OCI-M2 (cell line): ENCODE data around the gene SMIM41.

Experiments
- DNase-seq: peaks from one replicate; lab custom pipeline; 2025; ENCODE audit not compliant: unreplicated experiment; lab: John Stamatoyannopoulos, UW

SMIM41 gene

DNA sequence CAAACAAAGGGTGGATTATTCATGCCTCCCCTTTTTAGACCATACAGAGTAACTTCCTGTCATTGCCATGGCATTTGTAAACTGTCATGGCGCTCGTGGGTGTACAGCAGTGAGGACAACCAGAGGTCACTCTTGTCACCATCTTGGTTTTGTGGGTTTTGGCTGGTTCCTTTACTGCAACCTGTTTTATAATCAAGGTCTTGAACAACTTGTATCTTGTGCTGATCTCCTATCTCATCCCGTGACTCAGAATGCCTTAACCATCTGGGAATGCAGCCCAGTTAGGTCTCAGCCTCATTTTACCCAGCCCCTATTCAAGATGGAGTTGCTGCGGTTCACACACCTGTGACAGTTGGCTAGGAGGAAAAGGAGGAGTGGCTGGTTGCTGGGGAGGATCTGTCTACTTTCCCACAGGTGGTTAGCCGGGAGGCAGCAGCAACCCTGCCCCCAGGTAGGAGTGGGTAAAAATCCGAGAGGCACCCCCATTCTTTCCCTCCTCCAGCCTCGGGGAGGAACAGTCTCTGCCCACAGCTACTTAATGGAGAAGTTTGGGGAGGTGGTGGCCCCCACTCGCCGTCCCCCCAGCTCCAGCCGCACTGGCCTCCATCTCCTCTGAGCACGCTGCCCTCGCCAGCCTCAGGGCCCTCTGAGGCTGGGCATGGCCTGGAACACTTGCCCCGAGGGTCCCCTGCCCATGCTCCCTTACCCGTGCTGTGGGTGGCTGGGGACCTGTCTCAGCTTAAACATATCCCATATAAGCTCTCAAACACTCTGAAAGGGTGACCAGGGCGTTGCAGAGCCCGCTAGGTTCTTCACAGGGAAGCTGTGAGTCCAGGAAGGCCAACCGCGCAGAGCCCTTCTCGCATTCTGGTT is 41.7 kb downstream of the SMIM41 start:
- DNase-seq = no peak

GRCh38 chr12:52121824-52122539 is 42.5 kb downstream of the SMIM41 start:
- DNase-seq = no peak

DNA sequence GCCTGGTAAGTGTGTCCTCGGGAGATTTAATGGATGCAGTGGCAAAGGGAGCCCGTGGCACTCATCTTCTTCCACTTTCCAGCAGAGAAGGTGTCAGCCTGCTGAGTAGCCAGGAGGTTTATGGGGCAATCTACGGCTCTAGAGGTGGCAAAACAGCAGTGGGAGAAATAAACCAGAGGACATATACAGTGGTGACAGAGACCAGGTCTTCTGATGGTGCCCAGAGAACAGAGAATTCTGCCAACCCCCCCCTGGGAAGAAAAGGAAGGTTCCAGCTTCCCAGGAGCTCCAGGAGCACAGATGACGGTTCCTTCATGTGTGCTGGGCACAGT is 43.0 kb downstream of the SMIM41 start:
- no peak for DNase-seq

DNA sequence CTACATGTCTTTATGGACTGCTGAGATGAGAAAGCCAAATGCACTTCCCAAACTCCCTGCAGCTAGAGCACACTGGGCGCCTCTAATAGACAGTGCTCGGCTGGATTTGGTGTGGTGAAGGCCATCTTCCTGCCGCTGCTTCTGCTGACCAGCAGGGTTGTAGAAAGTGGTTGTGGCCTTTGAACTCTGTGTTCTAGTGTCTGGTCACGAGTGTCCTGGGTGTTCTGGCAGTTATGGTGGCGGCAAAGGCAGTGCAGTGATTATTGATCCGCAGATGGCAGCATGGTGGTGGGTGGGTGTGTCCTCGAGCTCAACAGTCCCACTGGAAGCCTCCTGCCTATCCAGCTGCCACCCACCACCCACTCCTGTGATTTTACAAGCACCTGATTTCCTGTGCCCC is 43.4 kb downstream of the SMIM41 start:
- DNase-seq = no peak

DNA sequence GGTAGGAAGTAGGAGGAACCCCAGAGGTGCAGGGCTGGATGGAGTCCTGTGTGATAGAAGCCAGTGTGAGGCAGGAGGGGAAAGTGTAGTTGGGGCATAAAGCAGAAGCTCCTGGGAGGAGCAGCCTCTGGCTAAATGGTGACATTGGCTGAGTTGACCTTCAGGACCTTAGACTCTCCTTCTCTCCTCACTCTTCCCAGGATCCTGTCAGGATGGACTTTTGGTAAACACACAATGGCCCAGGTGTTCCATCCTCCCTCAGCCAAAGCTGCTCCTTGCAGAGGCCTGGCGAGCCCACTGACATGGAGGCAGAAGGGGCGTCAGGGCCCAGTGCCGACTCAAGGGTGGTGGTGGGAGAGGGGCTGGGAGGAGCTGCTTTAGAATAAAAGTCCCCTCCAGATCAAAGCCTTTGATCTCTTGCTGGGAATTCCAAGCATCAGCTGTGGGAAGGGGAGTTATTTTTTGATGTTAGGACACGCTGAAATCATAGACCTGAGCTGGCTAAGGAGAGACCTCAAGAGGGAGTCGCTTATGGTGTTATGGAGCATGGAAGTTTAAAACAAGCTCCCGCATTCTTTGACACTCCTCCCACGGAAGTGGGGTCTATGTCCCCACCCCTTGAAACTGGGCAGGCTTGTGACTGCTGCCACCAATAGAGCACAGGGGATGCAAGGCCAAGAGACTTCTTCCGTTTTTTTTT is 44.1 kb downstream of the SMIM41 start:
- DNase-seq = no peak

DNA sequence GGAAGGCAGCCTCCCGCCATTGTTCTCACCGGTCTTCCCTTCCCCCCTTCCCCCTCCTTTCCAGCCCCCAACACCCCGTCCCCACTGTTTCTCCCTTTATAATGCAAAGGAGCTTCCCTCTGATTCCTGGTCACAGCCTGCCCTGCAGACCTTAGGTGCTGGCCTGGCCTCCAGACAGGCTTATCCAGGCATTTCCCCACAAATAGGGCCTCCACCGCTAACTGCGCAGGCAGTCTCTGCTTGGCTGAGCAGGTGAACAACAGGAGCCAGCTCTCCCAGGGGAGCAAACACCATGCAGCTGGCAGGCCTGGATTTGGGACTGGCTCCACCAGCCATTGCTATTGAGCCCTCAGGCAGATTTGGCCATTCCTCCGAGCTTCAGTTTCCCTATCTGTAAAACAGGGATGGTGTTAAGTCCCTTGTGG is 46.0 kb downstream of the SMIM41 start:
- no peak for DNase-seq

DNA sequence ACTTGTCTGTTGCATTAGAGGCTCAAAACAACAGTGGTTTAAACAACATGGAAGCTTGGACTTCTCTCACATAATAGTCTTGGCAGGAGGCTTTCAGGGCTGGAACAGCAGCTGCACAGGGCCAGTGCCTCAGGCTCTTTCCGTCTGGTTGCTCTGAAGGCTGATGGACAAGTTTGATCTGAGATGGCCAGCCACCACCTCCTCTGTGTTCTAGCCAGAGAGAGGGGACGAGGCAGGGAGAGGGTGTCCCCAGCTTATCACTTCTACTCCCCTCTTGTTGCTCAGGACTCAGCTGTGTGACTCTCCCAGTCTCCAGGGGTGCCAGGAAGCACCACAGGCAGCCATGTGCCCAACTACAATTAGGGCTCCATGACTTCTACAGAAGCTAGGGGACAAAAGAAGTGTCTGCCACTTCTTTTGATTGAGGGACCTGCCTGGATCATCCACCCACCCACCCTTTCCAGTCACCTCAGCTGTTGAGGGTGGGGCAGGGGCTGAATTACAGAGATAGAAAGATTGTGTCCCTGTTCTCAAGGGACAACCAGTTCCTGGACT is 46.6 kb downstream of the SMIM41 start:
- DNase-seq = no peak

- DNase-seq = no peak
Observed at GRCh38 chr12:52126605-52127578, 47.4 kb downstream of the SMIM41 start.

DNA sequence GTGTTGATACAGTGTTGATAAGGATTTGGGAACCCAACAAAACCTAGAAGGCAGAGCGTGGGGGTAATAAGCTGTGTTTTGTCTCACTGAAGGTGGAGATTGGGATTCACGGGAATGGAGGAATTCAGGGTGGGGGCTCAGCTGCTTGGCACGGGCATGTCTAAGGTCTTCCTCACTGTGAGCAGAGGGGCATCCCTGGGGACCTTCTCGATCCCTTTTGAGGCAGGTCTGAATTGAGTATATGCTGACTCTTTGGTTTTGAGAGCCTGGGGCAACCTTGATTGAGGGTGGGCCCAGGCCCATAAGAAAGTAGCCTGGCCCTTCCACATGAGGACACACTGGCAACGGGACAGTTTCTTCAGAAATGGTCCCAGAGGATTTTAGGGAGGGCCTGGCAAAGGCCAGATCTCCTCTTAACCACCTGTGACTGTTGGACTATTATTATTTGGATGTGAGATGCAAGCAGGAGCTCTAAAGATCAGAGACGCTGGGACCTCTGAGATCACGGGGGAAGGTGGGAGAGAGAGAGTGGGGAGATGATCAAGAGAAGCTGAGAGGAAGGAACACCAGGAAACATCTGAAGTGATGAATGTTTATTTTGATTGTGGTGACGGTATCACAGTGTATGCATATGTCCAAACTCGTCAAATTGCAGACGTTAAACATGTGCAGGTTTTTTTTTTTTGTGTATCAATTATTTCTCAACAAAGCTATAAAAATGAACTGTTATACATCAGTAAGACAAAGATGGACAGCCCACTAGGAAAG is 48.4 kb downstream of the SMIM41 start:
- DNase-seq = no peak

DNA sequence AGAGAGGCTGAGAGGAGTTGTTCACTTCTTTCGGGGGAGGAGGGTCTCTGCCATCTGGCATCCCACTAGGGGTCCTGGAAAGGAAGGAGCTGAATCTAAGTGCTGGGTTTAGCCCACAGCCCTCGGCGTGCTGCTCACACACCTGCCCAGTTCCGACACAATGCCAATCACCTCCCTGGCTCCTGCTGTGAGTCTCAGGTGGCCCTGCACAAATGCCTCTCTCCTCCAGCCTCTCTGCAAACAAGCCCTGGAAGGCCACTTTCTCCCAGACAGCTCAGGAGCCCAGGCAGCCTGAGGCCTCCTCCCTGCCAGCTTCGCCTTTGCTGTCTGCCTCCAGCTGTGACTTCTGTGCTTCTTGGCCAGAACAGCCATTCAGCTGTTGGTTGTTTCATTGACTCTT is 51.2 kb downstream of the SMIM41 start:
- no peak for DNase-seq

DNA sequence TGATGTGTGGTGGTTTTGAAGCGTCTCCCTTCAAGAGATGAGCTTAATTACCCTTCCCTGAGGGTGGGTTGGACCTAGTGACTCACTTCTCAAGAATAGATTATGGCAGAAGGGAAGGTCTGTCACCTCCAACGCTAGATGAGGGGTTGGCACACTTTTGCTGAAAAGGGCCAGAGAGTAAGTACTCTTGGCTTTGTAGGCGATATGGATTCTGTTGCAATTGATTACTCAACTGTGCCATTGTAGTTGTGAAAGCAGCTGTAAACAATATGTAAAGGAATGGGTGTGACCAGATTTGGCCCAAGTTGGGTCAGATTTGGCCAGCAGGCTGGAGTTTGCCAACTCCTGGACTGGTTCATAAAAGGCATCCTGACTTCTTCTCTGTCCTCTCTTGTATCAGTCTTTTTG is 53.3 kb downstream of the SMIM41 start:
- DNase-seq = no peak

DNA sequence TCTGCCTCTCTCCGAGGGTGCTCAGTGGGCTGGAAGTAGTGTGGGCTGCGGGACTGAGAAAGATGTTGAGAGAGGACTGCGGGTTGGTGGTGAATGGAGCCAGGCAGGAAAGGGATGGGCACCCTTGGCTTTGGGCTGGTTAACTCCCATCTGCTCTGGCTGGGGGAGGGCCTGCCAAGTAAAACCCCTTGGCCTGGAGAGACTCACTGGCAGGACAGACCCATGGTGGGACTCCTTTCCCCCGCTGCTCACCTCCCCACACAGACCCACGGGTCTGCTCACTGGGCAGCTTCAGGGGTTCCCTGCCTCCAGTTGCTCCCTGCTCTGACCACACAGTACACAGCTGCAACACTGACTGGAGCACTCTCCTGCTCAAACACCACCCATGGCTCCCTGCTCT is 58.2 kb downstream of the SMIM41 start:
- no peak for DNase-seq

- no peak for DNase-seq
Observed at GRCh38 chr12:52139147-52139546, 59.6 kb downstream of the SMIM41 start.

- no peak for DNase-seq
Observed at GRCh38 chr12:52139579-52140062, 60.1 kb downstream of the SMIM41 start.

DNA sequence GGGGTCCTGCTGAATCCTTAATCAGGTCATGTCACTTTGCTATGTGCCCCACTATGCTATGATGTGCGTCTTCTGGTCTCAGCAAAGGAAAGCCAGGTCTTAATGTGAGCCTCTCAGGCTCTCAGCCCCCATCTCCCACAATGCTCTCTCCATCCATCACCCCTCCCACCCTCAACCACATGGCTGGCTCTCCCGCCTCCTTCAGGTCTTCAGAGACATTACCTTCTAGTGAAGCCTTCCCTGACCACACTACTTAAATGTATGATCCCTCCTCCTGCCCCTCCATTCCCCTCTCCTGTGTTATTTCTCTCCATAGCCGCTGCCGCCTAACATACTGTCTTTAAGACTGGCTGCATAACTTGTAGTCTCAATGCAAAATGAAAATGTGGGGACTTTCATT is 61.8 kb downstream of the SMIM41 start:
- DNase-seq = no peak

GRCh38 chr12:52141875-52142274 is 62.4 kb downstream of the SMIM41 start:
- DNase-seq = no peak

- DNase-seq = no peak
Observed at GRCh38 chr12:52142431-52142830, 62.9 kb downstream of the SMIM41 start.

DNA sequence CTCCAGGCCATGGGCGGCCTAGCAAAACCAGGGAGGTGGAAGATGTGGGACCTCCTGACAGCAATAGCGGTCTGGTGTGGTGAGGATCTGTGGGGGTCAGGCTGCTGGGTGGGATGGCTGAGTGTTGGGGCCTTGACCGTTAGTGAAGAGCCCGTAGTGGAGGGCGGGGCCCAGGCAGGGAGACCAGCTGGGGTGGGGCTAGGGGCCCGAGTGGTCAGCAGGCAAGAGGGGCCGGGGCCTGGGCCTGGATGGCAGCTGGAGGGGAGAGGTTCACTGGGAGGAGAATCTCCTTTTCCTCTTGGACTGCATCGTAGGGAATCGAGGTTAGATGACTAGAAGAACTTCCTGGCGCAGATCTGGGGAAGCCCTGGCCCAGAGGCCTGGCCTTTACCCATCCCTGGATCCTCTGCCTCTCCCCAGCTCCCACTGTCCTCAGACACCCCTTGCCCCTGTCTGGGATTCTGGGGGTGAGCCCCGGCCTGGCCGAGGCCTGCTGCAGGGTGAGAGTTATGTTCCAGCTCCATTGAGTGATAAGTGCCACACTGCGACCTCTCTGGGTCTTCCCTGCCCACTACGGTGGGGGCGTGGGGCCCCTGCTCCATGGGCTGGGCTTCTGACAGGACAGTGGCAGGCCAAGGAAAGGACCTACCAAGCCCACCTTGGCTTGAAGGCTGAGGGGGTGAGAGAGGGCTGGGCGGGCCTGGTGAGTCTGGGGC is 65.2 kb downstream of the SMIM41 start:
- no peak for DNase-seq
